Body of pancreas (tissue), 4 donors: Measurements from ENCODE around the gene MKRN2.

Experiments used
- POLR2A ChIP-seq, 3 donors: fragments of 450-650 bp; IDR thresholded peaks; one replicate each; pipeline ENCODE4 v1.6.1; 2016; ENCODE audit warnings: antibody characterized with exemption in 3 of 3, mild to moderate bottlenecking in 2 of 3
- TF ChIP-seq, protein P1 (sequence below), 7 experiments: fragments of 450-650 bp in 4 of 7; fragments of 200-600 bp in 3 of 7; sonication (generic) in 3 of 7; IDR thresholded peaks; one replicate each; pipeline ENCODE4 v1.5.1; 2016 to 2019; ENCODE audit warnings: antibody characterized with exemption in 7 of 7

DNA sequence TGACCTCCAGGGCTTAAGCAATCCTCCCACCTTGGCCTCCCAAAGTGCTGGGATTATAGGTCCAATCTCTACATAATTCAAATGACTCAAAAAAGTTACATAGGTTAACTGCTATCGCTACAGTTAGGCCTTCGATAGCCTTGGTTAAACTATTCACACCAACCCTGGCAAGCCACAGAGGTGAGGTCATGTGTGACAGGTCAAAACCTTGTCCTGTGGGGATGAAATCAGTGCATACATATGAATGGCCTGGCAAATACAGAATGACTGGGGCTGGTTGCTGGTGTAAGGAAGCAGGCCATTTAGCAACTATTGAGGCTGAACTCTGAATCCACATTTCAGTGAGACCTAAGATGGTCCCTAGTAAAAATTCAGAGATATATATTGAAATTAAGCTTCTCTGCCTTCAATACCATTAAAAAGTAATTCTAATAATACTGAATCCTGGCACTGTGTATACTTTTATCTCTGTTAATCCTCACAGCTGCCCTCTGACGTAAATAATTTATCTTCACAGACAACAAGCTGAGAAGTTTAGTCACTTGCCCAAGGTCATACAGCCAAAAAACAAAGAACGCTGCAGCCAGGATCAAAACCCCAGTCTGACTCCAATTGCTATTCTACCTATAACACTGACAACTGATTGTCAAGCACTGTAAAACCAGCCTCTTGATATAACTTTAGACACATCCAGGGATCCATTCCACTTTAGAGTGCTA, 35.3 kb downstream of the MKRN2 start:
- TF ChIP-seq, protein P1, sequence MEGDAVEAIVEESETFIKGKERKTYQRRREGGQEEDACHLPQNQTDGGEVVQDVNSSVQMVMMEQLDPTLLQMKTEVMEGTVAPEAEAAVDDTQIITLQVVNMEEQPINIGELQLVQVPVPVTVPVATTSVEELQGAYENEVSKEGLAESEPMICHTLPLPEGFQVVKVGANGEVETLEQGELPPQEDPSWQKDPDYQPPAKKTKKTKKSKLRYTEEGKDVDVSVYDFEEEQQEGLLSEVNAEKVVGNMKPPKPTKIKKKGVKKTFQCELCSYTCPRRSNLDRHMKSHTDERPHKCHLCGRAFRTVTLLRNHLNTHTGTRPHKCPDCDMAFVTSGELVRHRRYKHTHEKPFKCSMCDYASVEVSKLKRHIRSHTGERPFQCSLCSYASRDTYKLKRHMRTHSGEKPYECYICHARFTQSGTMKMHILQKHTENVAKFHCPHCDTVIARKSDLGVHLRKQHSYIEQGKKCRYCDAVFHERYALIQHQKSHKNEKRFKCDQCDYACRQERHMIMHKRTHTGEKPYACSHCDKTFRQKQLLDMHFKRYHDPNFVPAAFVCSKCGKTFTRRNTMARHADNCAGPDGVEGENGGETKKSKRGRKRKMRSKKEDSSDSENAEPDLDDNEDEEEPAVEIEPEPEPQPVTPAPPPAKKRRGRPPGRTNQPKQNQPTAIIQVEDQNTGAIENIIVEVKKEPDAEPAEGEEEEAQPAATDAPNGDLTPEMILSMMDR (IDR thresholded peaks at IDR 0.05), result no peak
- no peak for TF ChIP-seq POLR2A (IDR thresholded peaks at IDR 0.05)
